Measurements from ENCODE around the gene SCAPER. TPM values are rescaled to one million over a fixed set of nuclear protein-coding genes. Genes with fewer than 3 reads are reported as not detected.

The SCAPER gene
- total RNA-seq, 1 experiment from 2014 or later = 21.5 TPM

GRCh38 chr15:76664411-76664810 lies 240.7 kb downstream of the SCAPER start:
- CTCF ChIA-PET = no interaction called here
- Histone ChIP-seq H3K9me3 (ENCODE audit: low read depth, low read length, poor library complexity, severe bottlenecking) (no peaks in the 10 kb centered on the region), H3K27ac (ENCODE audit: low read depth, low read length, poor library complexity, severe bottlenecking) (no peak overlapping the region), H3K4me3 (ENCODE audit: low read depth, low read length, poor library complexity, severe bottlenecking) (no peak overlapping the region), H3K4me1 (ENCODE audit: insufficient read depth, low read length, poor library complexity, severe bottlenecking) (no peaks in the 10 kb centered on the region), H3K36me3 (ENCODE audit: insufficient read depth, low read length, poor library complexity, severe bottlenecking) (no peaks in the 10 kb centered on the region), H3K27me3 (replicated peaks; ENCODE audit: insufficient read depth, low read depth, low read length, poor library complexity) (no peaks in the 10 kb centered on the region)
- intact Hi-C loops (cut with micrococcal nuclease; ENCODE audit: unreplicated experiment) = no loop called here
- POLR2A ChIA-PET (ENCODE audit: low non-redundant PET) = no interaction called here
- no TSS peak for BruUV-seq (replicated peaks)
- no peak for TF ChIP-seq CTCF (conservative IDR thresholded peaks at IDR 0.05; ENCODE audit: low read depth, low read length)
- no peak for TF ChIP-seq EZH2 (IDR thresholded peaks at IDR 0.05; ENCODE audit: borderline replicate concordance, low read depth, low read length, poor library complexity, severe bottlenecking)
- DNase-seq (ENCODE audit: low spot score) = no peak

- no peak overlapping the region for H3K4me3 ChIP-seq (ENCODE audit: low read depth, low read length, poor library complexity, severe bottlenecking)
- TF ChIP-seq EZH2 (IDR thresholded peaks at IDR 0.05; ENCODE audit: borderline replicate concordance, low read depth, low read length, poor library complexity, severe bottlenecking) (no peak), CTCF (conservative IDR thresholded peaks at IDR 0.05; ENCODE audit: low read depth, low read length) (no peak)
- no peak overlapping the region for H3K27ac ChIP-seq (ENCODE audit: low read depth, low read length, poor library complexity, severe bottlenecking)
- H3K36me3 ChIP-seq (ENCODE audit: insufficient read depth, low read length, poor library complexity, severe bottlenecking) = no peaks in the 10 kb centered on the region
- ChIA-PET POLR2A (ENCODE audit: low non-redundant PET) (no interaction called here), CTCF (no interaction called here)
- intact Hi-C loops (cut with micrococcal nuclease; ENCODE audit: unreplicated experiment) = no loop called here
- H3K9me3 ChIP-seq (ENCODE audit: low read depth, low read length, poor library complexity, severe bottlenecking) = no peaks in the 10 kb centered on the region
- no peak for DNase-seq (ENCODE audit: low spot score)
- no peaks in the 10 kb centered on the region for H3K27me3 ChIP-seq (replicated peaks; ENCODE audit: insufficient read depth, low read depth, low read length, poor library complexity)
- BruUV-seq (replicated peaks) = no TSS peak
- H3K4me1 ChIP-seq (ENCODE audit: insufficient read depth, low read length, poor library complexity, severe bottlenecking) = no peaks in the 10 kb centered on the region
Measured at GRCh38 chr15:76663529-76663928, 241.6 kb downstream of the SCAPER start.

GRCh38 chr15:76648732-76649444 lies 256.3 kb downstream of the SCAPER start:
- Histone ChIP-seq H3K36me3 (ENCODE audit: insufficient read depth, low read length, poor library complexity, severe bottlenecking) (no peaks in the 10 kb centered on the region), H3K4me1 (ENCODE audit: insufficient read depth, low read length, poor library complexity, severe bottlenecking) (no peaks in the 10 kb centered on the region), H3K4me3 (ENCODE audit: low read depth, low read length, poor library complexity, severe bottlenecking) (no peak overlapping the region), H3K27me3 (replicated peaks; ENCODE audit: insufficient read depth, low read depth, low read length, poor library complexity) (no peaks in the 10 kb centered on the region), H3K9me3 (ENCODE audit: low read depth, low read length, poor library complexity, severe bottlenecking) (no peaks in the 10 kb centered on the region), H3K27ac (ENCODE audit: low read depth, low read length, poor library complexity, severe bottlenecking) (no peak overlapping the region)
- DNase-seq (ENCODE audit: low spot score) = no peak
- intact Hi-C loops (cut with micrococcal nuclease; ENCODE audit: unreplicated experiment) = no loop called here
- TF ChIP-seq EZH2 (IDR thresholded peaks at IDR 0.05; ENCODE audit: borderline replicate concordance, low read depth, low read length, poor library complexity, severe bottlenecking) = no peak
- no peak for TF ChIP-seq CTCF (conservative IDR thresholded peaks at IDR 0.05; ENCODE audit: low read depth, low read length)
- no TSS peak for BruUV-seq (replicated peaks)
- ChIA-PET CTCF (no interaction called here), POLR2A (ENCODE audit: low non-redundant PET) (no interaction called here)
